Sigmoid colon (tissue), 7 donors: Measurements from ENCODE around the gene USP43. TPM values are rescaled to one million over a fixed set of nuclear protein-coding genes. Genes with fewer than 3 reads are reported as not detected.

Source experiments
- DNase-seq: peaks from one replicate; pipeline ENCODE4 v3.0.0-alpha.2; 2019
- H3K27ac ChIP-seq, 4 donors: fragments of 200-600 bp; sonication (generic); one replicate each; pipeline ENCODE4 v1.5.1; 2016 to 2019; ENCODE audit warnings: mild to moderate bottlenecking in 1 of 4
- H3K27me3 ChIP-seq, 3 donors: fragments of 200-600 bp; sonication (generic); one replicate each; pipeline ENCODE4 v1.5.1; 2019; ENCODE audit warnings: mild to moderate bottlenecking in 1 of 3
- H3K36me3 ChIP-seq, 4 donors: fragments of 200-600 bp; sonication (generic); one replicate each; pipeline ENCODE4 v1.5.1; 2016 to 2019
- H3K4me1 ChIP-seq, 4 donors: fragments of 200-600 bp; sonication (generic); one replicate each; pipeline ENCODE4 v1.5.1; 2017 to 2019
- H3K4me3 ChIP-seq, 4 donors: fragments of 200-600 bp; sonication (generic); one replicate each; pipeline ENCODE4 v1.5.1; 2017 to 2019; ENCODE audit warnings: mild to moderate bottlenecking in 2 of 4, moderate library complexity in 1 of 4
- H3K9me3 ChIP-seq, 4 donors: fragments of 200-600 bp in 3 of 4; sonication (generic) in 3 of 4; one replicate each; pipeline versions ENCODE4 v1.5.1 to v1.6.1; 2013 to 2019
- EP300 ChIP-seq, 4 donors: sonication (generic); formaldehyde crosslinking; IDR thresholded peaks; one replicate each; pipeline ENCODE4 v1.6.1; 2017; ENCODE audit warnings: antibody characterized with exemption in 4 of 4
- POLR2A ChIP-seq, 2 donors: fragments of 450-650 bp; IDR thresholded peaks; one replicate each; pipeline ENCODE4 v1.6.1; 2016; ENCODE audit warnings: antibody characterized with exemption in 2 of 2, mild to moderate bottlenecking in 2 of 2, moderate library complexity in 2 of 2
- POLR2AphosphoS5 ChIP-seq, 4 donors: sonication (generic); formaldehyde crosslinking; IDR thresholded peaks; one replicate each; pipeline ENCODE4 v1.6.1; 2017; ENCODE audit warnings: antibody characterized with exemption in 4 of 4
- WGBS, 2 donors: extraction: QIAGEN DNeasy Blood & Tissue Kit; methylation state at CpG; one replicate each; pipeline ENCODE4 v1.1.7; 2013; 5-methylcytosine and 5-hydroxymethylcytosine counted together
- intact Hi-C: fragments of 100-400 bp; cut with DNase I; formaldehyde crosslinking; loops from one replicate; pipeline ENCODE4 v1.15.1; 2023
- polyA plus RNA-seq, 3 donors: library from polyadenylated mRNA; stranded (reverse); fragments of 200-250 nt; gene quantifications; one replicate each; pipeline ENCODE4 v1.2.3, GENCODE V29; 2013
- total RNA-seq, 4 donors: library from RNA; depleted of rRNA; stranded (reverse); fragments of >200 nt; gene quantifications; one replicate each; pipeline ENCODE4 v1.1.0, GENCODE V29; 2016
- TF ChIP-seq, protein P1 (sequence below), 4 experiments: fragments of 450-650 bp in 3 of 4; fragments of 200-600 bp in 1 of 4; IDR thresholded peaks; one replicate each; pipeline ENCODE4 v1.5.1; 2016 to 2019; ENCODE audit warnings: antibody characterized with exemption in 4 of 4, mild to moderate bottlenecking in 3 of 4, moderate library complexity in 2 of 4
- donor health status: healthy with polysubstance abuse.
- donor health status: Bipolar disorder and iron deficiency.
- donor health status: healthy.

The USP43 gene
- total and polyA plus RNA-seq, 7 donors, result under 0.01 to 6.9 (median 4.2) TPM; not detected in 2

DNA sequence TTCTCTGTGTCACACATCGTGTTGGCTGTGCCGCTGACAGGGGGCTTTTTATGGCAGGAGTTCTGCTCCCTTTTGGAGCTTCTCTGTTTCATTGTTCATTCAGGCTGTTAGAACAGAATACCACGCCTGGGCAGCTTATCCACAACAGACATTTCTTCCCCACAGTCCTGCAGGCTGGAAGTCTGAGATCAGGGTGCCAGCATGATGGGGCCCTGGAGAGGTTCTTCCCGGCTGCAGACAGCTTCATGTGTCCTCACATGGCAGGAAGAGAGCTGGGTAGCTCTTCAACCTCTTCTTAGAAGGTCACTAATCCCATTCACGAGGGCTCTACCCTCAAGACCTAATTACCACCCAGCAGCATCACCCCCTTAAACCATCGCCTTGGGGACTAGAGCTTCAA is 81.0 kb downstream of the USP43 start:
- no peaks in the 10 kb centered on the region for H3K9me3 ChIP-seq
- no peaks in the 10 kb centered on the region for H3K4me1 ChIP-seq
- 80 to 85% methylated on average over 6 of the region's 6 CpGs for WGBS, 2 donors
- H3K36me3 ChIP-seq, result no peaks in the 10 kb centered on the region
- TF ChIP-seq, protein P1, sequence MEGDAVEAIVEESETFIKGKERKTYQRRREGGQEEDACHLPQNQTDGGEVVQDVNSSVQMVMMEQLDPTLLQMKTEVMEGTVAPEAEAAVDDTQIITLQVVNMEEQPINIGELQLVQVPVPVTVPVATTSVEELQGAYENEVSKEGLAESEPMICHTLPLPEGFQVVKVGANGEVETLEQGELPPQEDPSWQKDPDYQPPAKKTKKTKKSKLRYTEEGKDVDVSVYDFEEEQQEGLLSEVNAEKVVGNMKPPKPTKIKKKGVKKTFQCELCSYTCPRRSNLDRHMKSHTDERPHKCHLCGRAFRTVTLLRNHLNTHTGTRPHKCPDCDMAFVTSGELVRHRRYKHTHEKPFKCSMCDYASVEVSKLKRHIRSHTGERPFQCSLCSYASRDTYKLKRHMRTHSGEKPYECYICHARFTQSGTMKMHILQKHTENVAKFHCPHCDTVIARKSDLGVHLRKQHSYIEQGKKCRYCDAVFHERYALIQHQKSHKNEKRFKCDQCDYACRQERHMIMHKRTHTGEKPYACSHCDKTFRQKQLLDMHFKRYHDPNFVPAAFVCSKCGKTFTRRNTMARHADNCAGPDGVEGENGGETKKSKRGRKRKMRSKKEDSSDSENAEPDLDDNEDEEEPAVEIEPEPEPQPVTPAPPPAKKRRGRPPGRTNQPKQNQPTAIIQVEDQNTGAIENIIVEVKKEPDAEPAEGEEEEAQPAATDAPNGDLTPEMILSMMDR (IDR thresholded peaks at IDR 0.05), result no peak
- no peak for TF ChIP-seq POLR2AphosphoS5 (IDR thresholded peaks at IDR 0.05)
- TF ChIP-seq POLR2A (IDR thresholded peaks at IDR 0.05), result no peak
- no peak for TF ChIP-seq EP300 (IDR thresholded peaks at IDR 0.05)
- no peak overlapping the region for H3K27ac ChIP-seq
- DNase-seq, result no peak
- H3K27me3 ChIP-seq, result peaks cover 0 to 8% (median 7%) of the 10 kb centered on the region in 3 donors
- intact Hi-C loops, result no loop called here
- no peak overlapping the region for H3K4me3 ChIP-seq

DNA sequence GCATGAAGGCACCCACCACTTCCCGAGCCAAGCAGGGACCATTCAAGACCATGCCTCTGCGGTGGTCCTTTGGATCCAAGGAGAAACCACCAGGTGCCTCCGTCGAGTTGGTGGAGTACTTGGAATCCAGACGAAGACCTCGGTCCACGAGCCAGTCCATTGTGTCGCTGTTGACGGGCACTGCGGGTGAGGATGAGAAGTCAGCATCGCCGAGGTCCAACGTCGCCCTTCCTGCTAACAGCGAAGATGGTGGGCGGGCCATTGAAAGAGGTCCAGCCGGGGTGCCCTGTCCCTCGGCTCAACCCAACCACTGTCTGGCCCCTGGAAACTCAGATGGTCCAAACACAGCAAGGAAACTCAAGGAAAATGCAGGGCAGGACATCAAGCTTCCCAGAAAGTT is 82.7 kb downstream of the USP43 start:
- TF ChIP-seq POLR2AphosphoS5 (IDR thresholded peaks at IDR 0.05), result no peak
- no peak for TF ChIP-seq EP300 (IDR thresholded peaks at IDR 0.05)
- TF ChIP-seq POLR2A (IDR thresholded peaks at IDR 0.05), result no peak
- TF ChIP-seq, protein P1 (IDR thresholded peaks at IDR 0.05), result no peak
- DNase-seq, result no peak
- intact Hi-C loops, result loop anchor here (2.0 kb wide), 1 partner anchor 199 kb away; no protein-coding TSS in a partner anchor
- Histone ChIP-seq H3K9me3 (no peaks in the 10 kb centered on the region), H3K27ac (no peak overlapping the region), H3K27me3 (peaks cover 0 to 8% (median 7%) of the 10 kb centered on the region in 3 donors), H3K4me3 (no peak overlapping the region), H3K4me1 (no peaks in the 10 kb centered on the region), H3K36me3 (no peaks in the 10 kb centered on the region)
- WGBS, 2 donors, result 94 to 95% methylated on average over 18 of the region's 18 CpGs

DNA sequence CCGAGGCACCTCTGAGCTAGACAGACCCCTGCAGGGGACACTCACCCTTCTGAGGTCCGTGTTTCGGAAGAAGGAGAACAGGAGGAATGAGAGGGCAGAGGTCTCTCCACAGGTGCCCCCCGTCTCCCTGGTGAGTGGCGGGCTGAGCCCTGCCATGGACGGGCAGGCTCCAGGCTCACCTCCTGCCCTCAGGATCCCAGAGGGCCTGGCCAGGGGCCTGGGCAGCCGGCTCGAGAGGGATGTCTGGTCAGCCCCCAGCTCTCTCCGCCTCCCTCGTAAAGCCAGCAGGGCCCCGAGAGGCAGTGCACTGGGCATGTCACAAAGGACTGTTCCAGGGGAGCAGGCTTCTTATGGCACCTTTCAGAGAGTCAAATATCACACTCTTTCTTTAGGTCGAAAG is 83.2 kb downstream of the USP43 start:
- no peaks in the 10 kb centered on the region for H3K36me3 ChIP-seq
- no peak overlapping the region for H3K4me3 ChIP-seq
- H3K9me3 ChIP-seq, result no peaks in the 10 kb centered on the region
- H3K27ac ChIP-seq, result no peak overlapping the region
- peaks cover 0 to 8% (median 7%) of the 10 kb centered on the region in 3 donors for H3K27me3 ChIP-seq
- 80 to 82% methylated on average over 12 of the region's 12 CpGs for WGBS, 2 donors
- H3K4me1 ChIP-seq, result no peaks in the 10 kb centered on the region
- TF ChIP-seq, protein P1 (IDR thresholded peaks at IDR 0.05), result no peak
- TF ChIP-seq POLR2A (IDR thresholded peaks at IDR 0.05) (no peak), POLR2AphosphoS5 (IDR thresholded peaks at IDR 0.05) (no peak), EP300 (IDR thresholded peaks at IDR 0.05) (no peak)
- intact Hi-C loops, result loop anchor here (2.0 kb wide), 1 partner anchor 198 kb away; no protein-coding TSS in a partner anchor
- no peak for DNase-seq

DNA sequence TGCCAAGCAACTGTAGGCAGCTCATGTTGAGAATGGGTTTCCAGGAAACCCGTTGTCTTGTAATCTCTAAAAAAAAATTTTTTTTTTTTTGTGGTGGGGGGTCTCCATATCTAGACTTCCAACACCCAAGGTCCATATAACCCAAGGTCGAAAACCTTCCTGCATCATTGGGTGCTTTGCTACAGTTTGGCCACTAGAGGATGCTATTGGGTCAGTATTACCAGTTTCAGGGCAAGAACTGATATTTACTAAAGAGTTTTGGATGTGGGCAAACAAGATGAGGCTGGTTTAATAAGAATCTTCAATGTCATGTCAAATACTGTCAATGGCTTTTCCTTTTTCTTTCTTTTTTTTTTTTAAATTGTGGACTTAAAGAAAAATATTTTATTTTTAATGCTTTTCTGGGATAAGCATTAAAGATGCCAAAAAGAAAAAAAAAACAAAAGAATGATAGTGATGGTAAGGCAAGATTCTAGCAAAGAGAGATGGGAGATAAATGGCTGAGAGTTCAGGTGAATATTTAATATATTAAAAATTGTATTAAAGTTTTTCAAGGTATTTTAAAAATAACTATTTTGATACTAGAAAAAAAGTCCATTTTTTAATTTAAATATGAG is 83.8 kb downstream of the USP43 start:
- peaks cover 0 to 8% (median 7%) of the 10 kb centered on the region in 3 donors for H3K27me3 ChIP-seq
- TF ChIP-seq, protein P1 (IDR thresholded peaks at IDR 0.05), result peak; percentile 87 to 99 (median 95)
- no peak for TF ChIP-seq POLR2AphosphoS5 (IDR thresholded peaks at IDR 0.05)
- H3K9me3 ChIP-seq, result no peaks in the 10 kb centered on the region
- no peak overlapping the region for H3K4me3 ChIP-seq
- no peaks in the 10 kb centered on the region for H3K4me1 ChIP-seq
- no peak for DNase-seq
- WGBS, 2 donors, result 6 to 7% methylated on average over 2 of the region's 2 CpGs
- intact Hi-C loops, result loop anchor here (2.0 kb wide), 1 partner anchor 198 kb away; no protein-coding TSS in a partner anchor
- no peaks in the 10 kb centered on the region for H3K36me3 ChIP-seq
- no peak overlapping the region for H3K27ac ChIP-seq
